Measurements from ENCODE around the gene OIP5. TPM values are rescaled to one million over a fixed set of nuclear protein-coding genes. Genes with fewer than 3 reads are reported as not detected.

The OIP5 gene
- total and polyA plus RNA-seq, 9 of the 15 experiments (the other 6 are each of a cell fraction or from before 2014, with no cell fraction given): 8.3 to 54.8 (median 35.3) TPM

DNA sequence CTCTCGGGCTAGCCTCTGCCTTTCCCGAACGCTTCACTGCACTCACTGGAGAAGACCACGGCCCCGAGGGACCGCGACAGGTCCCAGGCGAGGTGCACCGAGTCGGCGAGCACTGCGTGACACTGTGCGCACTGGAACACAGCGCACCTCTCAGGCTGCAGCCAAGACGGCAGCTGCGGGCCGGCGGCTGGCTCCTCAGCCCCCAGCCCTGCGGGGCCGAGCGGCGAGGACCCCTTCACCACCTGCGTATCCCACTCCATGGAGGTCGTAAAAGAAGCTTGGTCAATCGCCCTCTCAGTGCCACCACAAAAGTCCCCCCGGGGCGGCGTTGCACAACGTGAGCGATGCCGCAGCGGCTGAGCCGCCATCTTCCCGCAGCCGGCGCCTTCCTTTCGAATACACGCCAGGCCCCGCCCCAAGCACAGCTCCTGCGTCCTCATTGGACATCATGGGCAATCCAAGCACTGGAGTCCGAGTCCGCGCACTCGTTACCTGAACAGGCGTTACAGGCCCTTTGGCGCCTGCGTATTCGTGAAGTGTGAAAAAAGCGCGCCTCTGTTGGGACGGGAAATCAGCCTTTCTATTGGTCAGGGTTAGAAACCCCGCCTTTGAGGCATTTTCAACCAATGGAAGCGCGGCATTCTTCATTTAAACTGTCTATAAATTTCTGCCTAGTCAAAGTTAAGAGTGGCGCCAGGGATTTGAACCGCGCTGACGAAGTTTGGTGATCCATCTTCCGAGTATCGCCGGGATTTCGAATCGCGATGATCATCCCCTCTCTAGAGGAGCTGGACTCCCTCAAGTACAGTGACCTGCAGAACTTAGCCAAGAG is at the start of gene OIP5, which contains the start of gene NUSAP1 (continued):
- TF ChIP-seq, protein P1, sequence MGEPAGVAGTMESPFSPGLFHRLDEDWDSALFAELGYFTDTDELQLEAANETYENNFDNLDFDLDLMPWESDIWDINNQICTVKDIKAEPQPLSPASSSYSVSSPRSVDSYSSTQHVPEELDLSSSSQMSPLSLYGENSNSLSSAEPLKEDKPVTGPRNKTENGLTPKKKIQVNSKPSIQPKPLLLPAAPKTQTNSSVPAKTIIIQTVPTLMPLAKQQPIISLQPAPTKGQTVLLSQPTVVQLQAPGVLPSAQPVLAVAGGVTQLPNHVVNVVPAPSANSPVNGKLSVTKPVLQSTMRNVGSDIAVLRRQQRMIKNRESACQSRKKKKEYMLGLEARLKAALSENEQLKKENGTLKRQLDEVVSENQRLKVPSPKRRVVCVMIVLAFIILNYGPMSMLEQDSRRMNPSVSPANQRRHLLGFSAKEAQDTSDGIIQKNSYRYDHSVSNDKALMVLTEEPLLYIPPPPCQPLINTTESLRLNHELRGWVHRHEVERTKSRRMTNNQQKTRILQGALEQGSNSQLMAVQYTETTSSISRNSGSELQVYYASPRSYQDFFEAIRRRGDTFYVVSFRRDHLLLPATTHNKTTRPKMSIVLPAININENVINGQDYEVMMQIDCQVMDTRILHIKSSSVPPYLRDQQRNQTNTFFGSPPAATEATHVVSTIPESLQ (CRISPR knock-in tag; IDR thresholded peaks at IDR 0.05): peak; percentile 75; the same call in 1 of the 2 replicates
- TF ChIP-seq NFATC3 (IDR thresholded peaks at IDR 0.05): no peak
- TF ChIP-seq, protein P2, sequence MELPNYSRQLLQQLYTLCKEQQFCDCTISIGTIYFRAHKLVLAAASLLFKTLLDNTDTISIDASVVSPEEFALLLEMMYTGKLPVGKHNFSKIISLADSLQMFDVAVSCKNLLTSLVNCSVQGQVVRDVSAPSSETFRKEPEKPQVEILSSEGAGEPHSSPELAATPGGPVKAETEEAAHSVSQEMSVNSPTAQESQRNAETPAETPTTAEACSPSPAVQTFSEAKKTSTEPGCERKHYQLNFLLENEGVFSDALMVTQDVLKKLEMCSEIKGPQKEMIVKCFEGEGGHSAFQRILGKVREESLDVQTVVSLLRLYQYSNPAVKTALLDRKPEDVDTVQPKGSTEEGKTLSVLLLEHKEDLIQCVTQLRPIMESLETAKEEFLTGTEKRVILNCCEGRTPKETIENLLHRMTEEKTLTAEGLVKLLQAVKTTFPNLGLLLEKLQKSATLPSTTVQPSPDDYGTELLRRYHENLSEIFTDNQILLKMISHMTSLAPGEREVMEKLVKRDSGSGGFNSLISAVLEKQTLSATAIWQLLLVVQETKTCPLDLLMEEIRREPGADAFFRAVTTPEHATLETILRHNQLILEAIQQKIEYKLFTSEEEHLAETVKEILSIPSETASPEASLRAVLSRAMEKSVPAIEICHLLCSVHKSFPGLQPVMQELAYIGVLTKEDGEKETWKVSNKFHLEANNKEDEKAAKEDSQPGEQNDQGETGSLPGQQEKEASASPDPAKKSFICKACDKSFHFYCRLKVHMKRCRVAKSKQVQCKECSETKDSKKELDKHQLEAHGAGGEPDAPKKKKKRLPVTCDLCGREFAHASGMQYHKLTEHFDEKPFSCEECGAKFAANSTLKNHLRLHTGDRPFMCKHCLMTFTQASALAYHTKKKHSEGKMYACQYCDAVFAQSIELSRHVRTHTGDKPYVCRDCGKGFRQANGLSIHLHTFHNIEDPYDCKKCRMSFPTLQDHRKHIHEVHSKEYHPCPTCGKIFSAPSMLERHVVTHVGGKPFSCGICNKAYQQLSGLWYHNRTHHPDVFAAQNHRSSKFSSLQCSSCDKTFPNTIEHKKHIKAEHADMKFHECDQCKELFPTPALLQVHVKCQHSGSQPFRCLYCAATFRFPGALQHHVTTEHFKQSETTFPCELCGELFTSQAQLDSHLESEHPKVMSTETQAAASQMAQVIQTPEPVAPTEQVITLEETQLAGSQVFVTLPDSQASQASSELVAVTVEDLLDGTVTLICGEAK (IDR thresholded peaks at IDR 0.05): no peak
- TF ChIP-seq, protein P2 (CRISPR knock-in tag; IDR thresholded peaks at IDR 0.05): no peak
- TF ChIP-seq TARDBP (IDR thresholded peaks at IDR 0.05): peak; percentile 94
- TF ChIP-seq ZNF668 (CRISPR knock-in tag; IDR thresholded peaks at IDR 0.05): no peak
- TF ChIP-seq, protein P3, sequence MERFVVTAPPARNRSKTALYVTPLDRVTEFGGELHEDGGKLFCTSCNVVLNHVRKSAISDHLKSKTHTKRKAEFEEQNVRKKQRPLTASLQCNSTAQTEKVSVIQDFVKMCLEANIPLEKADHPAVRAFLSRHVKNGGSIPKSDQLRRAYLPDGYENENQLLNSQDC (CRISPR knock-in tag; IDR thresholded peaks at IDR 0.05): peak; percentile 69; the same call in 1 of the 2 replicates
- TF ChIP-seq, protein P4, sequence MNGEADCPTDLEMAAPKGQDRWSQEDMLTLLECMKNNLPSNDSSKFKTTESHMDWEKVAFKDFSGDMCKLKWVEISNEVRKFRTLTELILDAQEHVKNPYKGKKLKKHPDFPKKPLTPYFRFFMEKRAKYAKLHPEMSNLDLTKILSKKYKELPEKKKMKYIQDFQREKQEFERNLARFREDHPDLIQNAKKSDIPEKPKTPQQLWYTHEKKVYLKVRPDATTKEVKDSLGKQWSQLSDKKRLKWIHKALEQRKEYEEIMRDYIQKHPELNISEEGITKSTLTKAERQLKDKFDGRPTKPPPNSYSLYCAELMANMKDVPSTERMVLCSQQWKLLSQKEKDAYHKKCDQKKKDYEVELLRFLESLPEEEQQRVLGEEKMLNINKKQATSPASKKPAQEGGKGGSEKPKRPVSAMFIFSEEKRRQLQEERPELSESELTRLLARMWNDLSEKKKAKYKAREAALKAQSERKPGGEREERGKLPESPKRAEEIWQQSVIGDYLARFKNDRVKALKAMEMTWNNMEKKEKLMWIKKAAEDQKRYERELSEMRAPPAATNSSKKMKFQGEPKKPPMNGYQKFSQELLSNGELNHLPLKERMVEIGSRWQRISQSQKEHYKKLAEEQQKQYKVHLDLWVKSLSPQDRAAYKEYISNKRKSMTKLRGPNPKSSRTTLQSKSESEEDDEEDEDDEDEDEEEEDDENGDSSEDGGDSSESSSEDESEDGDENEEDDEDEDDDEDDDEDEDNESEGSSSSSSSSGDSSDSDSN (IDR thresholded peaks at IDR 0.05; ENCODE audit: borderline replicate concordance in 1 of 2, low read depth in 2 of 2, low read length in 2 of 2): peak in 1 of 2 experiments; percentile 69; a peak in 2 of 4 replicates
- TF ChIP-seq ZNF444 (CRISPR knock-in tag; IDR thresholded peaks at IDR 0.05): no peak
- TF ChIP-seq ZSCAN29 (IDR thresholded peaks at IDR 0.05): no peak
- TF ChIP-seq ZNF354B (CRISPR knock-in tag; IDR thresholded peaks at IDR 0.05): no peak
- TF ChIP-seq BACH1 (tag; IDR thresholded peaks at IDR 0.05): no peak; the same call in 1 of the 2 replicates
- no peak for TF ChIP-seq ZNF197 (CRISPR knock-in tag; IDR thresholded peaks at IDR 0.05; ENCODE audit: low read depth)
- TF ChIP-seq ASH1L (IDR thresholded peaks at IDR 0.05; ENCODE audit: borderline replicate concordance, low read depth, partially characterized antibody): peak; percentile 72

All from K562 (cell line).